HL-60 (cell line): ENCODE measurements around the gene COPG1.

Experiments
- DNase-seq, 2 experiments: peaks; one replicate each; pipeline ENCODE4 v3.0.0-alpha.2; 2010 to 2020; ENCODE audit warnings: low read depth in 1 of 2, low spot score in 1 of 2
- H3K27ac ChIP-seq: fragments of 250-450 bp; sonication (Bioruptor Pico); replicated peaks from 2 replicates; pipeline ENCODE4 v1.5.1; 2020; ENCODE audit warnings: mild to moderate bottlenecking, moderate library complexity
- H3K27me3 ChIP-seq: fragments of 250-450 bp; sonication (Bioruptor Pico); 2 replicates; pipeline ENCODE4 v1.5.1; 2021; ENCODE audit warnings: mild to moderate bottlenecking, moderate library complexity; ENCODE audit not compliant: insufficient read depth, poor library complexity, severe bottlenecking
- H3K4me3 ChIP-seq: replicated peaks from 2 replicates; pipeline ENCODE4 v1.5.1; 2011; ENCODE audit warnings: mild to moderate bottlenecking, control low read depth, low read length; ENCODE audit not compliant: insufficient read depth
- GABPA ChIP-seq: IDR thresholded peaks from 2 replicates; pipeline ENCODE4 v1.6.1; 2012; ENCODE audit warnings: low read depth
- POLR2AphosphoS5 ChIP-seq: IDR thresholded peaks from 2 replicates; pipeline ENCODE4 v1.6.1; 2012; ENCODE audit warnings: low read depth
- SPI1 ChIP-seq: IDR thresholded peaks from 2 replicates; pipeline ENCODE4 v1.6.1; 2012; ENCODE audit warnings: low read depth, mild to moderate bottlenecking, borderline replicate concordance
- TF ChIP-seq, protein P1 (sequence below): IDR thresholded peaks from one replicate; pipeline ENCODE4 v1.5.1; 2011; ENCODE audit warnings: low read length, control low read depth, inconsistent platforms; ENCODE audit not compliant: insufficient read depth
- TF ChIP-seq, protein P2 (sequence below): IDR thresholded peaks from 2 replicates; pipeline ENCODE4 v1.6.1; 2012; ENCODE audit warnings: low read depth; ENCODE audit not compliant: insufficient replicate concordance

The COPG1 gene

GRCh38 chr3:129282727-129283327 lies 33.4 kb downstream of the COPG1 start:
- DNase-seq, result peak in 1 of 2 experiments; percentile 50
- H3K4me3 ChIP-seq, result no peak overlapping the region
- no peak overlapping the region for H3K27ac ChIP-seq
- TF ChIP-seq, protein P1, sequence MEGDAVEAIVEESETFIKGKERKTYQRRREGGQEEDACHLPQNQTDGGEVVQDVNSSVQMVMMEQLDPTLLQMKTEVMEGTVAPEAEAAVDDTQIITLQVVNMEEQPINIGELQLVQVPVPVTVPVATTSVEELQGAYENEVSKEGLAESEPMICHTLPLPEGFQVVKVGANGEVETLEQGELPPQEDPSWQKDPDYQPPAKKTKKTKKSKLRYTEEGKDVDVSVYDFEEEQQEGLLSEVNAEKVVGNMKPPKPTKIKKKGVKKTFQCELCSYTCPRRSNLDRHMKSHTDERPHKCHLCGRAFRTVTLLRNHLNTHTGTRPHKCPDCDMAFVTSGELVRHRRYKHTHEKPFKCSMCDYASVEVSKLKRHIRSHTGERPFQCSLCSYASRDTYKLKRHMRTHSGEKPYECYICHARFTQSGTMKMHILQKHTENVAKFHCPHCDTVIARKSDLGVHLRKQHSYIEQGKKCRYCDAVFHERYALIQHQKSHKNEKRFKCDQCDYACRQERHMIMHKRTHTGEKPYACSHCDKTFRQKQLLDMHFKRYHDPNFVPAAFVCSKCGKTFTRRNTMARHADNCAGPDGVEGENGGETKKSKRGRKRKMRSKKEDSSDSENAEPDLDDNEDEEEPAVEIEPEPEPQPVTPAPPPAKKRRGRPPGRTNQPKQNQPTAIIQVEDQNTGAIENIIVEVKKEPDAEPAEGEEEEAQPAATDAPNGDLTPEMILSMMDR, result no peak
- TF ChIP-seq GABPA (no peak), POLR2AphosphoS5 (no peak), SPI1 (no peak)
- TF ChIP-seq, protein P2, sequence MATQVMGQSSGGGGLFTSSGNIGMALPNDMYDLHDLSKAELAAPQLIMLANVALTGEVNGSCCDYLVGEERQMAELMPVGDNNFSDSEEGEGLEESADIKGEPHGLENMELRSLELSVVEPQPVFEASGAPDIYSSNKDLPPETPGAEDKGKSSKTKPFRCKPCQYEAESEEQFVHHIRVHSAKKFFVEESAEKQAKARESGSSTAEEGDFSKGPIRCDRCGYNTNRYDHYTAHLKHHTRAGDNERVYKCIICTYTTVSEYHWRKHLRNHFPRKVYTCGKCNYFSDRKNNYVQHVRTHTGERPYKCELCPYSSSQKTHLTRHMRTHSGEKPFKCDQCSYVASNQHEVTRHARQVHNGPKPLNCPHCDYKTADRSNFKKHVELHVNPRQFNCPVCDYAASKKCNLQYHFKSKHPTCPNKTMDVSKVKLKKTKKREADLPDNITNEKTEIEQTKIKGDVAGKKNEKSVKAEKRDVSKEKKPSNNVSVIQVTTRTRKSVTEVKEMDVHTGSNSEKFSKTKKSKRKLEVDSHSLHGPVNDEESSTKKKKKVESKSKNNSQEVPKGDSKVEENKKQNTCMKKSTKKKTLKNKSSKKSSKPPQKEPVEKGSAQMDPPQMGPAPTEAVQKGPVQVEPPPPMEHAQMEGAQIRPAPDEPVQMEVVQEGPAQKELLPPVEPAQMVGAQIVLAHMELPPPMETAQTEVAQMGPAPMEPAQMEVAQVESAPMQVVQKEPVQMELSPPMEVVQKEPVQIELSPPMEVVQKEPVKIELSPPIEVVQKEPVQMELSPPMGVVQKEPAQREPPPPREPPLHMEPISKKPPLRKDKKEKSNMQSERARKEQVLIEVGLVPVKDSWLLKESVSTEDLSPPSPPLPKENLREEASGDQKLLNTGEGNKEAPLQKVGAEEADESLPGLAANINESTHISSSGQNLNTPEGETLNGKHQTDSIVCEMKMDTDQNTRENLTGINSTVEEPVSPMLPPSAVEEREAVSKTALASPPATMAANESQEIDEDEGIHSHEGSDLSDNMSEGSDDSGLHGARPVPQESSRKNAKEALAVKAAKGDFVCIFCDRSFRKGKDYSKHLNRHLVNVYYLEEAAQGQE, result no peak
- H3K27me3 ChIP-seq, result no peaks in the 10 kb centered on the region

- Histone ChIP-seq H3K4me3 (no peak overlapping the region), H3K27ac (no peak overlapping the region), H3K27me3 (no peaks in the 10 kb centered on the region)
- DNase-seq, result no peak
- no peak for TF ChIP-seq GABPA
- TF ChIP-seq, protein P2, result no peak
- TF ChIP-seq SPI1, result no peak
- no peak for TF ChIP-seq POLR2AphosphoS5
- TF ChIP-seq, protein P1, result no peak
Measured at GRCh38 chr3:129286081-129286480, 36.7 kb downstream of the COPG1 start.

DNA sequence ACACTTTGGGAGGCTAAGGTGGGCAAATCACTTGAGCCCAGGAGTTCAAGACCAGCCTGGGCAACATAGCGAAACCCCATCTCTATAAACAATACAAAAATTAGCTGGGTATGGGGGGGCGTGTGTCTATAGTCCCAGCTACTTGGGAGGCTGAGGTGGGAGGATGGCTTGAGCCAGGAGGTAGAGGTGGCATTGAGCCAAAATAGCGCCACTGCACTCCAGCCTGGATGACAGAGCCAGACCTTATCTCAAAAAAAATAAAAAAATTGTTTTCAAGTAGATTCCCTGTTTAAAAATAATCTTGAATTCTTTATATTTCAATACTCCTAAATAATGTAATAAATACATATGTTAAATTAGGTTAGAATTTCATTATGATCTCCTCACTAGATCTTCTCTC lies 39.0 kb downstream of the COPG1 start:
- Histone ChIP-seq H3K4me3 (no peak overlapping the region), H3K27ac (no peak overlapping the region), H3K27me3 (no peaks in the 10 kb centered on the region)
- TF ChIP-seq, protein P2, result no peak
- no peak for TF ChIP-seq POLR2AphosphoS5
- TF ChIP-seq SPI1, result no peak
- TF ChIP-seq, protein P1, result no peak
- no peak for TF ChIP-seq GABPA
- DNase-seq, result no peak
